ENCODE data around the gene BCLAF1. TPM values are rescaled to one million over a fixed set of nuclear protein-coding genes. Genes with fewer than 3 reads are reported as not detected.

The BCLAF1 gene
- total and polyA plus RNA-seq, 2 of the 8 experiments (the other 6 are each of a cell fraction or from before 2014, with no cell fraction given): 30.5 to 230 TPM

- Histone ChIP-seq H3K4ac (replicated peaks; ENCODE audit: insufficient read length, low read depth, low read length) (no peak overlapping the region), H2AFZ (ENCODE audit: low read length) (no peak overlapping the region), H4K20me1 (replicated peaks in 1 of 2; ENCODE audit: control insufficient read depth in 1 of 2, insufficient read depth in 2 of 2, low read length in 2 of 2) (no peaks in the 10 kb centered on the region), H4K91ac (replicated peaks; ENCODE audit: insufficient read length, low read length) (no peak overlapping the region), H3K79me1 (ENCODE audit: low read depth, low read length) (no peaks in the 10 kb centered on the region), H3K23ac (ENCODE audit: insufficient read length) (no peak overlapping the region), H3K56ac (replicated peaks; ENCODE audit: insufficient read length, low read depth, low read length) (no peak overlapping the region), H3K36me3 (ENCODE audit: control insufficient read depth in 2 of 4, insufficient read depth in 4 of 4, low read length in 3 of 4) (no peaks in the 10 kb centered on the region; a peak in 2 of 8 replicates), H3K27ac (ENCODE audit: low read depth, low read length) (no peak overlapping the region), H2BK20ac (ENCODE audit: low read length) (no peak overlapping the region), H3K14ac (ENCODE audit: insufficient read length) (no peak overlapping the region), H4K8ac (ENCODE audit: extremely low read depth, insufficient read depth, low read length) (no peak overlapping the region), H2BK5ac (ENCODE audit: low read depth, low read length) (no peak overlapping the region), H3K18ac (ENCODE audit: extremely low read depth, low read length) (no peak overlapping the region), H3K4me3 (ENCODE audit: extremely low read depth in 1 of 4, insufficient read depth in 2 of 4, low read depth in 3 of 4, low read length in 4 of 4) (no peak overlapping the region), H3K4me2 (ENCODE audit: insufficient read depth in 1 of 2, low read depth in 2 of 2, low read length in 2 of 2) (no peak overlapping the region), H3K23me2 (ENCODE audit: low read depth, low read length) (no peaks in the 10 kb centered on the region), H2BK120ac (replicated peaks; ENCODE audit: low read depth, low read length) (no peak overlapping the region), H3K9ac (replicated peaks in 1 of 4; ENCODE audit: extremely low read depth in 1 of 4, low read depth in 3 of 4, low read length in 3 of 4) (no peak overlapping the region), H2AK5ac (ENCODE audit: low read depth, low read length) (no peak overlapping the region), H4K5ac (ENCODE audit: insufficient read length, low read depth, low read length) (no peak overlapping the region), H3K27me3 (replicated peaks in 1 of 4; ENCODE audit: control insufficient read depth in 3 of 4, extremely low read depth in 1 of 4, insufficient read depth in 3 of 4, low read length in 3 of 4) (no peaks in the 10 kb centered on the region), H3K9me3 (ENCODE audit: insufficient read depth in 2 of 2, low read depth in 1 of 2, low read length in 1 of 2) (no peaks in the 10 kb centered on the region), H2BK12ac (ENCODE audit: low read depth, low read length) (no peak overlapping the region), H3K79me2 (ENCODE audit: control insufficient read depth in 1 of 2, insufficient read depth in 2 of 2, low read length in 2 of 2) (no peaks in the 10 kb centered on the region), H3K4me1 (replicated peaks in 1 of 4; ENCODE audit: control insufficient read depth in 3 of 4, insufficient read depth in 4 of 4, low read length in 3 of 4) (no peaks in the 10 kb centered on the region), H2BK15ac (ENCODE audit: low read length) (no peak overlapping the region)
- FAIRE-seq (no peak), DNase-seq (ENCODE audit: low read depth in 1 of 2, low spot score in 2 of 2) (no peak)
- ChIA-PET POLR2A (ENCODE audit: partially characterized antibody) (interaction anchor here (0.6 kb wide), 1 partner anchor 57 kb away, joined by 3 read pairs; no protein-coding TSS in a partner anchor), CTCF (ENCODE audit: partially characterized antibody) (interaction anchor here (0.6 to 1.3 kb wide), 4 partner anchors 11 to 782 kb away, joined by 3 to 4 read pairs (median 4); no protein-coding TSS in a partner anchor)
- 95% methylated on average over 2 of the region's 2 CpGs; no CpG with 5 or more reads in 1 of the 2 experiments for WGBS, 2 experiments (ENCODE audit: extremely low coverage in 1 of 2, insufficient coverage in 1 of 2, insufficient read length in 1 of 2, insufficient replicate concordance in 2 of 2, low coverage in 1 of 2, low lambda C conversion rate in 2 of 2, missing lambda C conversion rate in 1 of 2)
- no peak for TF ChIP-seq RFX5 (IDR thresholded peaks at IDR 0.05; ENCODE audit: borderline replicate concordance, low read depth, low read length)
- no peak for TF ChIP-seq CHD1 (IDR thresholded peaks at IDR 0.05; ENCODE audit: low read depth, low read length)
- TF ChIP-seq YY1 (IDR thresholded peaks at IDR 0.05; ENCODE audit: low read depth, low read length): no peak
- TF ChIP-seq CTCF (IDR thresholded peaks at IDR 0.05; ENCODE audit: control extremely low read depth in 1 of 3, insufficient read depth in 1 of 3, low read depth in 1 of 3, low read length in 3 of 3): no peak
- TF ChIP-seq ASH2L (IDR thresholded peaks at IDR 0.05; ENCODE audit: low read length): no peak
- no peak for TF ChIP-seq SP1 (IDR thresholded peaks at IDR 0.05; ENCODE audit: low read depth, low read length)
- TF ChIP-seq SP4 (IDR thresholded peaks at IDR 0.05; ENCODE audit: low read length): no peak
- no peak for TF ChIP-seq CREB1 (IDR thresholded peaks at IDR 0.05)
- TF ChIP-seq CTBP2 (IDR thresholded peaks at IDR 0.05; ENCODE audit: borderline replicate concordance, insufficient read depth, insufficient read length, low read length): no peak
- no peak for TF ChIP-seq RXRA (IDR thresholded peaks at IDR 0.05; ENCODE audit: insufficient read depth, low read depth, low read length)
- no peak for TF ChIP-seq SP2 (IDR thresholded peaks at IDR 0.05; ENCODE audit: low read length)
- no peak for TF ChIP-seq NANOG (IDR thresholded peaks at IDR 0.05; ENCODE audit: insufficient read depth, low read depth, low read length, poor library complexity, severe bottlenecking)
Observed at GRCh38 chr6:136230219-136230853, 59.3 kb downstream of the BCLAF1 start.

All from H1 (cell line).